Erythroblast (primary cell): Measurements from ENCODE around the gene CFAP45.

Experiments
- GATA1 ChIP-seq: IDR thresholded peaks from 2 replicates; pipeline ENCODE4 v1.6.1; 2011; ENCODE audit warnings: low read depth, mild to moderate bottlenecking, control low read depth, low read length, moderate library complexity
- POLR2A ChIP-seq: IDR thresholded peaks from 2 replicates; pipeline ENCODE4 v1.6.1; 2011; ENCODE audit warnings: mild to moderate bottlenecking, low read length

DNA sequence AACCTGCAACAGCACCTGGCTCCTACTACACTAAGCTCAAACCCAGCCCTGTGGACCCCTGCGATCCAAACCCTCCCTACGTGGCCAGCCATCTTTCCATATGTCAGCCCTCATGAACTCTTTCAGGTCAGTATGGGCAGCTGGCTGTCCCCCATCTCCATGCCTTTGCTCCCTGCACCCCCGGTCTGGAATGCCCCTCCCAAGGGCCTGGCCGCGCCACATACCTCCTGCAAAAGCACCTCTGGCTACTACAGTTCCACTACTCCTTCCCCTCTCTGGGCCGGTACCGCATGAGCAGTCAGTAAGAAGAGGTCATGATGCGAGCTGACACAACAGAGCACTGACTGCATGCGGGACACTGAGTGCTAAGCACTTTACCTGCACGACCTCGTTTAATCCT is 35.3 kb upstream of the CFAP45 start:
- TF ChIP-seq POLR2A (no peak), GATA1 (no peak)
